Stimulated activated CD8-positive, alpha-beta memory T cell treated with anti-CD3 and anti-CD28 coated beads, Interleukin-4, amount 100 ng/mL, for 4 hours (primary cell): Measurements from ENCODE around the gene SARS1.
"Not testable (repeated sequence)": the region's sequence is repeated elsewhere in the genome, so short reads cannot be mapped to it uniquely, and the experiment has no call there.

Experiments used
- DNase-seq, 2 donors: peaks; one replicate each; pipeline ENCODE4 v3.0.0-alpha.2; 2020; ENCODE audit warnings: low read depth in 2 of 2, low spot score in 1 of 2

SARS1 gene, protein sequence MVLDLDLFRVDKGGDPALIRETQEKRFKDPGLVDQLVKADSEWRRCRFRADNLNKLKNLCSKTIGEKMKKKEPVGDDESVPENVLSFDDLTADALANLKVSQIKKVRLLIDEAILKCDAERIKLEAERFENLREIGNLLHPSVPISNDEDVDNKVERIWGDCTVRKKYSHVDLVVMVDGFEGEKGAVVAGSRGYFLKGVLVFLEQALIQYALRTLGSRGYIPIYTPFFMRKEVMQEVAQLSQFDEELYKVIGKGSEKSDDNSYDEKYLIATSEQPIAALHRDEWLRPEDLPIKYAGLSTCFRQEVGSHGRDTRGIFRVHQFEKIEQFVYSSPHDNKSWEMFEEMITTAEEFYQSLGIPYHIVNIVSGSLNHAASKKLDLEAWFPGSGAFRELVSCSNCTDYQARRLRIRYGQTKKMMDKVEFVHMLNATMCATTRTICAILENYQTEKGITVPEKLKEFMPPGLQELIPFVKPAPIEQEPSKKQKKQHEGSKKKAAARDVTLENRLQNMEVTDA

DNA sequence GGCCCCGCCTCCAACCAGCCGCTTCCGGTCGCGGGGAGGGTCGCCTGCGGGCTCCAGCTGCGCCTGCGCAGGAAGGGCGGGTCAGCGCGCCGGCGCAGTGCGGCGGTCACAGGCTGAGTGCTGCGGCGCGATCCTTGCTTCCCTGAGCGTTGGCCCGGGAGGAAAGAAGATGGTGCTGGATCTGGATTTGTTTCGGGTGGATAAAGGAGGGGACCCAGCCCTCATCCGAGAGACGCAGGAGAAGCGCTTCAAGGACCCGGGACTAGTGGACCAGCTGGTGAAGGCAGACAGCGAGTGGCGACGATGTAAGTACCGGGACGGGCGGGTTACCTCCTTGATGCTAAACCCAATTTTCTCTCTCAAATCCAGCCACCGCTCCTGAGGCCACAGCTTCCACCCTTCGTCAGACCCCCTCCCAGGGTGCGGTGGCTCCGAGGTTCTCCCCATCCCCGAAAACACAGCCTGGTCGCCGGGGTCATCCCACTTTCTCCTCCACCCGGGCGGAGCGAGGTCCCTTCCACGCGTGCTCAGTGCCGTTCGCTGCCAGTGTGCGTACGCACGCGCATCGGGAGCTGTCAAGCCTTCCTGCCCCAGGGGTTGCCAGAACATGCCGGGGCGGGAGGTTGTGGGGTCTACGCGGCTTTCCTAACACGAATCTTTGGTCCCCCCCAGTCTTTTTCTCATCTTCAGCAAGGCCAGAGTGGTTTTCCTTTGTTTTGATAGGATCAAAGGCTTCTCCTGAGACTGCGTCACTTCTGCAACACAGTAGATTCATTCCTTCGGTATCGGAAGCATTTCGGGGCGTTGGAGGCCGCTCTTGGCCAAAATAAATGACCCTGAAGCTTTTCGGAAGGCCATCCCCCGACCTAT lies at the start of gene SARS1:
Gene SARS1 (plus strand): TSS at position 95 of the 870 bp plus-strand sequence. CDS start 75 bp downstream, at position 170.
- DNase-seq, result peak; percentile 74 to 78

DNA sequence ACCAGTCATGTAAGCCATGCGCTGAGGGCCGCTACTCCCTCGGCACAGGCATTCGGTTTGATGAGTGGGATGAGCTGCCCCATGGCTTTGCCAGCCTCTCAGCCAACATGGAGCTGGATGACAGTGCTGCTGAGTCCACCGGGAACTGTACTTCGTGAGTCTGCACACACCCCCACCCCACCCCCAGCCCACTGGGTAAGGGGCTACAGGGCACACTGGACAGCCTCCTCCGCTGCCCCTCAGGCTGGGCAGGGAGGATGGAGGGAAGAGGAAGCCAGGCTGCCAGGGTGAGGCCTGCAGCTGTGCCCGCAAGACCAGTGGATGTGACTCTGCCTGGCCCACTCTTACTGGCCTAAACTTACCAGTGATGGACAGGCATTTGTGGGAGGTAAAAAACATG lies 49.2 kb upstream of the SARS1 start:
- DNase-seq, result no peak

DNA sequence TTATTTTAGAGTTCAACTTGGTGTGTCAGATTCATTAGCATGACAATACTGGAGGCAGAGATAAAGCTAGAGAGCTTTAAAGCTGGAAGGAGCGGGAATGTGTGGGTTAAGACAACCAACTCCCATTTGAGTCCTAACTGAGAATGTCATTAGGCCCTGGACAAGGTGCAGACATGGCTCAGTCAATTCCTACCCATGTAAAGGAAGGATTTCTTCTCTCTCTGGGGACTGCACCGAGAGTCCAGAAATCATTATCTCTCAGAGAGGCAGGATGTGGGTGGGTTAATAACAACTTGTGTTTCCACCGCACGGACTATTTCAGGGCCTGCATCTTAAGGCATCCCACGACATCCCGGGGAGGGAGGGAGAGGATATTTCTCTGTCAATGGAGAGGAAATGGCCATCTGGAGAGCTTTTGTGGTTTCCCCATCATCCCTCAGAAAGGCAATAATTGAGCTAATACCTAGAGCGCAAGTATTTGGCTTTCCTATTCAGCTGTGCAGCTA lies 46.7 kb upstream of the SARS1 start:
- DNase-seq, result no peak

DNA sequence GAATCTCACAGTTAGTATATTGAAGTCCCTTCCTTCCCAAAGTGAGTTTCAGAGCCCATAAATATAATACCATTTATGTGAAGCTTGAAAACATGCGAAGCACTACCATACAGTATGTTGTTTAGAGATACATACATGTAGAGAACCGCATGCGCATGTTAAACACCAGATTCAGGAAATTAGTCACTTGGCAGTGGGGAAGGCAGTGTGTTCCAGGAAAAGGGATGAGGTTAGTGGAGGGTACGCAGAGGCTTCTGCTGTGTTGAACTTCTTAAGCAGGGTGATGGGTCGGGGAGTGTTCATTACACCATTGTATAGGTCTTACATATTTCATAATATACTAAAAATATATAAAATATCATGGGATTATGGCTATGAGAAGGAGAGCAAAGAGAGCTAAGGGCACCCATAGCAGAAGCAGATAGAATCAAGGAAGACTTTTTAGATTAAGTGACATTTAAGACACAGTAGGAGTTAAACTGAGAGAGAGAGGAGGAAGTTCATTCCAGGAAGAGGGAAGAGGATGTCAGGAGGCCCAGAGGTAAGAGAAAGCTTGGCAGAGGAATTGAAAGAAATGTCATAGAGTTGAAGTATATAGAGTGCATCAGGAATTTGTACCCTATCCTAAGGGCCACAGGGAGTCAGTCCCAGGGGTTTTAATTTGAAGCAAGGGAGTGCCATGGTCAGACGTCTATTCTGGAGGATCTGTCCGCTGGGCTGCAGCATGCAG lies 43.5 kb upstream of the SARS1 start:
- no peak for DNase-seq

DNA sequence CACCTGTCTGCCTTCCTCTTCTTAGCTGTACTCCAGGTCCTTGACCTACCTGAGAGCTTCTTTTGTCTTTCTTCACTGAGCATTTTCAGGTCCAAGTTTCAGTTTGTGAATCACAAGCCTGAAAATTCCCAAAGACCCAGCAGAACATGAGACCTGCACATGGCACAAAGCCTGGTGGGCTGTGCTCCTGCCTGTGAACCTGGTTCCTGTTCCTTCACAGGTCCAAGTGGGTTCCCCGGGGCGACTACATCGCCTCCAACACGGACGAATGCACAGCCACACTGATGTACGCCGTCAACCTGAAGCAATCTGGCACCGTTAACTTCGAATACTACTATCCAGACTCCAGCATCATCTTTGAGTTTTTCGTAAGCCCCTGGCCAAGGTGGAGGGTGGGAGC lies 42.1 kb upstream of the SARS1 start:
- no peak for DNase-seq

DNA sequence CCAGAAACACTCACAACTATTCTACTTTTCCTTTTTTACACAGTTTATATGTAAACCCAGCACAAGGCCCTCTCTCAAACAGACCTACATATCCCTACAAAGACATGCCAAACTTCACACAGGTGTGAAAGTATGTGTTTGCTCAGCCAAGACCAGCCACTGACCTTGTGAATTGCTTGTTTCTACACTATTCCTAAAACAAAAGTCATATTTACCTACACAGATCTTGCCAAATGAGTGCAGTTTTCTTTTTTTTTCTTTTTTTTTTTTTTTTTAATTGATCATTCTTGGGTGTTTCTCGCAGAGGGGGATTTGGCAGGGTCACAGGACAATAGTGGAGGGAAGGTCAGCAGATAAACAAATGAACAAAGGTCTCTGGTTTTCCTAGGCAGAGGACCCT lies 37.4 kb upstream of the SARS1 start:
- not testable (repeated sequence) for DNase-seq

DNA sequence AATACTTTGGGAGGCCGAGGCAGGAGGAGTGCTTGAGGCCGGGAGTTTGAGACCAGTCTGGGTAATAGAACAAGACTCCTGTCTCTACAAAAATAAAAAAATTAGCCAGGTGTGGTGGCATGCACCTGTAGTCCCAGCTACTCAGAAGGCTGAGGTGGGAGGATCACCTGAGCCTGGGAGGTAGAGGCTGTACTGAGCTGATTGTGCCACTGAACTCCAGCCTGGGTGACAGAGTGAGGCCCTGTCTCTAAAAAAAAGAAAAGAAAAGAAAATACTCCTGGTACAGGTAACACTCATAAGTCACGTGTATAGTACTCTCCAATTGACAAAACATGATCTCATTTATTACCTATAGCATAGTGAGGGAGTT lies 33.0 kb upstream of the SARS1 start:
- DNase-seq, result not testable (repeated sequence)

DNA sequence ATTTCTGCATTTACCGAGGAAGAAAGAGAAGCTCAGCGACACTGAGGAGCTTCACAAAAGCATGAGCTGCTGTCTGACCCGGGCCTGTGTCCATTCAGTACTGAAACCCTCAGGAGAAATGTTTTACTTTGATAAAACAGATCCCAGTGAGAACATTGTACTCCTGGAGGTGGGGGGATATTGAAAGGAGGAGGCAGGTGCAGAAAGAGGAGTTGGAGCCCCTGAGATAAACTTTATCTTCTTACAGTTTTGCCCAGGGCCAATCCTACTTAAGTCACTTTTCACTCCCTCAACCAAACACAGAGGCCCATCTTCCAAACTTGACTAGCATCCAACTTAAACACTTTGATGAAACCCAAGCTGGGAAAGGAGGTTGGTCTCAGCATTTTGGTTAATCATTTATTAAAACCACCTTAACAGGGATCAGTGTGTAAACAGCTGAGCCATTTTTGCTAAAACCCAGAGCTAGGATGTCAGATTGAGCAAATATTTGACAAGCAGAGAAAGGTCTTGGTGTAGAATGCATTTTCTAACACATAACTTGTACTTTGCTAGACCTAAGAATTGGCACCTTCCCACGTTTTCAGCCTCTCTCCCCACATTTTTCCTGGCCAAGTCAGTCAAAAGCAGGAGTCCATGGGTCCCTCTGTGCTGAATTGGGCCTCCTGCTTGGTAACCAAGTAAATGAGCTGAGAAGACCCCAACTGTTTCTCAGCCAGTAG lies 32.5 kb upstream of the SARS1 start:
- no peak for DNase-seq

DNA sequence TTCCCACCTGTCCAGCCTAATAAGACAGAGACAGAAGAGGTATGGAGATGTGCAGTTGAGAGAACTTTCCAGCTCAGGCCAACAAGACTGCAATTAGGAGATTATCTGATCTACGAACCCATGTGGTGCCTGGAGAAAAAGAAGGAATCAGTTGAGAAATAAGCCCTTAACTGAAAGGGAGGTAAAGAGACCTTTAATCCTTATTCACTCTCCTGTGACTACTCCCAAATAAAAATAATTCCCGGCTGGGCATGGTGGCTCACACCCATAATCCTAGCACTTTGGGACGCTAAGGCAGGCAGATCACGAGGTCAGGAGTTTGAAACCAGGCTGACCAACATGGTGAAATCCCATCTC lies 31.9 kb upstream of the SARS1 start:
- DNase-seq, result no peak

DNA sequence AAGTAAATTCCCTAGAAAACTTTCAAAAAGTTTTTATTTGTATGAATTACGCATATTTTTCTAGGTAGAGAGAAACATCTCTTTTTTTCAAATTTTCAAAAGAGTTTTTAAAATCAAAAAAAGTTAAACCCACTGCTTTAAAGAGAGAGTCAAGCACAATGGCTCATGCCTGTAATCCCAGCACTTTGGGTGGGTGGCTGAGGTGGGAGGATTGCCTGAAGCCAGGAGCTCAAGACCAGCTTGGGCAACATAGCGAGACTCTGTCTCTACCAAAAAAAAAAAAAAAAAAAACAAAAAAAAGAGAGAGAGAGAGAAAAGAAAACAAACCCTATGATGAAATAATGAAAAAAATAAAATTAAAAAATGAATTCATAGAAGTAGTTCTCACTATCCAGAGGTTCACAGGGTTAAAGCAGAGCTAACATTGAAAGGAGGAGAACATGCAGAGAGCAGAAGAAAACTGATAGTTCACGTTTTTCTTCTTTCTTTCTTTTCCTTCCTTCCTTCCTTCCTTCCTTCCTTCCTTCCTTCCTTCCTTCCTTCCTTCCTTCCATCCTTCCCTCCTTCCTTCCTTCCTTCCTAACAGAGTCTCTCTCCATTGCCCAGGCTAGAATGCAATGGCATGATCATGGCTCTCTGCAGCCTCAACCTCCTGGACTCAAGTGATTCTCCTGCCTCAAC lies 30.5 kb upstream of the SARS1 start:
- no peak for DNase-seq

DNA sequence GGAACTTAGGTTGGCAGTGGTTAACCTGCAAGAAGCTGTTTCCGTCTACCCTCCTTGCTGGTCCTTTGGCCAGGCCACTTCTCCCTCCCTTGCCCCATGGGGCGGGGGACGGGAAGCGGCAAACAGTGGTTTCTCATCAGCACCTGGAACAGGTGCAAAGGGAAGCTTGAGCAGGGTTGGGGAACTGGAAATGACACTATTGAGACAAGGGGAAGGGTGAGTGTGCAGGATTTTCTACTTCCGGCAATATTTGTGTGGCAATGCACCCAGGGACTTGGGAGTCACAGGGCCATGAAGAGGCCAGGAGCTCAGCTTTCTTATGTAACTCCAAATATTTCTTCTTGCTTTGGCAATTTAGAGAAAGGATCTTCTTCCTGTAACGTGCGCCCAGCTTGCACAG lies 29.0 kb upstream of the SARS1 start:
- no peak for DNase-seq

DNA sequence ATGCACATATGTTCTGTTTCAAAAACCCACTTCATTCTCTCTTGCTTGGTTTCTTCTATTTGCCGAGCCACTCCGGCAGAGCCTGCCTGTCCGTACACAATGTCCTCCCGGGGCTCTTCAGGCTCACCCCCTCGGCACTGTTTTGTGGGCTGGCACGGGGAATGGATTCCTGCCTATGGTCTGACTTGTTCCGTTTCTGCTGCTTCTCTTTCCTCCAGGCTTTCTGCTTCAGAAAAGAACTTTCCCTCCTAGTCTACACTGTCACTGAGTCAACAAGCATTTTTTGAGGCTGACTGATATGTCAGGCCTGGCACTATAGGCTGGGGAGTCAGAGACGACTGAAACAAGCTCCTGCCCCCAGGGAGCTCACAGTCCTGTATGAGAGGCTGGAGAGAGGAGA lies 28.4 kb upstream of the SARS1 start:
- DNase-seq, result no peak

DNA sequence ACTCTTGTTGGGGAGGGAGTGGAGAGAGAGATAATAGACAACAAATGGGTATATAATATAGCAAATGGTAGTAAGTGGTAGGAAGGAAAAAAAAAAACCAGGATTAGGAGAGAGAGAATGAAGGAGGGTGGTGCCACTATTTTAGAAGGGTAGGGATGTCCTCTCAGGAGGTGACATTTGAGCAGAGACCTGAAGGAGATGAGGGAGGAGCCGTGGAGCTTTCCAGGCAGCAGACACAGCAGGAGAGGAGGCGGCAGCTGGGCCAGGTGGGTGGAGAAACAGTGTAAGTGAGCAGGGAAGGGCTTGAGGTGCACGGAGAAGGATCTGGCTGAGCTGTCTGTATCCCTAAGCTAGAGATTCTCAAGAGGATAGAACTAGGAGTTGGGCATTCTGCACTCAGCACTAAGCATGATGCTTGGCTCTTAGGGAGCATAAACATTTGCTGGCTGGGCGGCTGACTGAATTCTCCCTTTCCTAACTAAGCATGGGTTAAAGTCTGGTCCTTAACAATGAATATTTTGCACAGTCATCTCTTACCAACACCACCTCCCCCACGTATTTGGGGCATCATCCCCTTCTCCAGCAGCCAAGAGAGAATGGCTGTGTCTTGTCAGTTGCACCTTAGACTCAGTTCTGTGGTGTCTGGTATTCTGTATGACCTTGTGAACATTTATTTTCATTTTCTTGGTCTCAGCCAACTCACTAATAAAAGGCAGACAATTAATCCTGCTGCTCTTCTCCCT lies 27.6 kb upstream of the SARS1 start:
- DNase-seq, result no peak

DNA sequence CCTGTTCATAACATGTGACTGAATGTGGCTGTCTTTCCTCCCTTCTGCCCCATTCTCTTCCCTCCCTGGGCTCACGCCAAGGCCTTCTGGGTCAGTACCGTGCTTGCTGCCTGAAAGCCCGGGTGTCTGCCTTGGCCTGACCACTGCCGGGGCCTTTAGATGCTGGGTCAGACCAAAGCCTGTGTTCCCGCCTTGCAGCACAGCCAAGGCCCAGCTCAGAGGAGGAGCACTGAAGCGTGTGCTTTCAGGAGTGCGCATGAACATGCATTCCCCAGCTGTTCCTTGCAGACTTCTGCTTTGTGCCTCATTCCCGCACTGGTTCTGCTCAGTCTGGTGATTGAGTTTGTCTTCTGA lies 27.0 kb upstream of the SARS1 start:
- no peak for DNase-seq

DNA sequence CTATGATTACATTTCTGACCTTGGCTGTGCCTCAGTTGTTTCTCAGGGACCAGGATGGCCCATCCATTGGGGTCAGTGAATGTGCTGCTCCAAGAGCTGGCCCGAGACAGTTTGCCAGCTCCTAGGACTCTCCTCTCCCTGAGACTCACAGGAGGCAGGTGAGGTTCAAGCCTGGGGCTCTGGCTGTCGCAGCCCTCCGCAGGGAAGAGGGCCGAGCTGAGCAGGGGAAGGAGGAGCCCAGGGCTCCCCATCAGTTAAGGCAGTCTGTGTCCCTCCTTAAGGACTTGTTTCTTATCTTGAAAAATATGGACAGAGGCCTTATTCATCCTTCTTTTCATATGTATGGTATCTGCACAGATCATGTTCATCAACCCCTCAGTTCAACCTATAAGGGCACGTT lies 26.6 kb upstream of the SARS1 start:
- DNase-seq, result no peak

DNA sequence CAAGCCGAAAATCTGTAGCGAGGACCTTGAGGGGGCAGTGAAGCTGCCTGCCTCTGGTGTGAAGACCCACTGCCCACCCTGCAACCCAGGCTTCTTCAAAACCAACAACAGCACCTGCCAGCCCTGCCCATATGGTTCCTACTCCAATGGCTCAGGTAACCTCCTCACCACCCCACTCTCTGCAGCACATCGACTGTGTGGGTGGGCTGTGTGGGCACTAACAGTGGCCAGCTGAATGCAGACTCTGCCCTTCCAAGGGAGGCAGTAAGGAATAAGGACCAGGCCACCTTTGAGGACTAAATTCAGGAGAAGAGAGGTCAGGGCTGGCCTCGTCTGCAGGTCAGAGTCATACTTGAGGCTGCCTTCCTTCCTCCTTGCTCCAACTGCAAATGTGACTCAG lies 25.5 kb upstream of the SARS1 start:
- no peak for DNase-seq

DNA sequence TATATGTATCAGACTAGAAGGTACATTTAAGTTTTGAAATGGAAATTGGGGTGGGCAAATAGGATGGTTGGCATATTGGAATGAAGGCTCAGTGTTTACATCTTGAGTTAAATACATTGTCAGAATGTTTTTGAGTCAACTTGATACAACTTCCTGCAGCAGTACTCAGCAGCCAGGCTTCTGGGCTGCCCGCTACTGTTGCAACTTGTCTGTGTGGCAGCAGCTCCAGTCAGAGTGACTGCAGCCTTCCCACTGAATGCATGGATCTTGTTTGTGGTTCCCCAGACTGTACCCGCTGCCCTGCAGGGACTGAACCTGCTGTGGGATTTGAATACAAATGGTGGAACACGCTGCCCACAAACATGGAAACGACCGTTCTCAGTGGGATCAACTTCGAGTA lies 24.9 kb upstream of the SARS1 start:
- no peak for DNase-seq

DNA sequence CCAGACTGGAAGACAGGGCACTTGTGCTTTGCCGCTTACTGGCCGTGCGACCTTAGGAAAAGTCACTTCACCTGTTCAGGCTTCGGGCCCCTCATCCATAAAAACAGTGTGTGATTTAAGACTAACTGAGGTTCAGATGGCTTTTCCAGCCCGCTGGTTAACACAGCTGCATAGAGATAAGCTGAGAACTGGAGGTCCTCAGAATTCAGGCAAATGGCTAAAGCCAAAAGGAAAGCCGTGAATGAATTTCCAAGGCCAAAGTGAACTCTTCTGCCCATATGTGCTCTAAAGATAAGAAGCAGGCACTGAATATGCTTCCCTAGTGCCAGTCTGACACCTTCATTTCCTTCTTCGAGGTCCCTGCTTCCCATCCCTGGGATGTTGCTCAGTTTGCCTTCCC lies 23.5 kb upstream of the SARS1 start:
- no peak for DNase-seq

DNA sequence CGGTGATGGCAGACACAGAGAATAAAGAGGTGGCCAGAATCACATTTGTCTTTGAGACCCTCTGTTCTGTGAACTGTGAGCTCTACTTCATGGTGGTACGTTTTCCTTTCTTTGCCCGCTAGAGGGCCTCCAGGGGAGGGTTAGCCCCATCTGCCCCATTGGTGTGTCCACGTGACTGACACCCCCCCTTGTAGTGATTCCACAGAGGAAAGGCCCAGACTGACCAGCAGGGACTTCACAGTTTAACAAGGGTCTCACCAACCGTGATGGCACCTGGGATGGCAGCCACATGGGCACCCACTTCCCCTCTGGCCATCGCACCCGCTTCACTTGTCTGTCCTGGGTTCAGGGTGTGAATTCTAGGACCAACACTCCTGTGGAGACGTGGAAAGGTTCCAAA lies 22.3 kb upstream of the SARS1 start:
- no peak for DNase-seq

DNA sequence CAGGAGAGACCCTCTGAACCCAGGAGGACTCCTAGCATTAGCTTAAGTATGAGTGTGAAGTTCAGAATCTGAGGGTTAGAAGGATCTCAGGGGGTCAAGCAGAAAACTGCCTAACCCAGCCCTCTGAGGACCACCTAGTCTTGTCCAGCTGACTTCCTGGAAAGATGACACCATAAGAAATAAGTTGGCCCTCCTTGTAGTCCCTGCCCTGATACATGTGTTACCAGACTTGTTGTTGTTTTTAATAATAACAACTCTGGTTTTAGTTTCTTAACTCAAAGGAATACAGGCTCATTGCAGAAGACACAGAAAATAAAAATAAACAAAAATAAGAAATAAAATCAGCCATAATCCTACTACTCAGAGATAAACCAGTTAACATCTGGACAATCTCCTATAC lies 21.8 kb upstream of the SARS1 start:
- no peak for DNase-seq
